Body of pancreas (tissue), 4 donors: ENCODE measurements around the gene ZNF160.

ENCODE experiments used
- CTCF ChIP-seq, 7 experiments: fragments of 450-650 bp in 4 of 7; fragments of 200-600 bp in 3 of 7; sonication (generic) in 3 of 7; IDR thresholded peaks; one replicate each; pipeline ENCODE4 v1.5.1; 2016 to 2019; ENCODE audit warnings: antibody characterized with exemption in 7 of 7
- POLR2A ChIP-seq, 3 donors: fragments of 450-650 bp; IDR thresholded peaks; one replicate each; pipeline ENCODE4 v1.6.1; 2016; ENCODE audit warnings: antibody characterized with exemption in 3 of 3, mild to moderate bottlenecking in 2 of 3

GRCh38 chr19:53131085-53131590, 27.9 kb upstream of the ZNF160 start:
- TF ChIP-seq POLR2A (IDR thresholded peaks at IDR 0.05) (no peak), CTCF (IDR thresholded peaks at IDR 0.05) (no peak)
